T-helper 1 cell treated with Interleukin-12 subunit alpha and Interleukin-12 subunit beta and Interleukin-4 antibody, amounts not matched to agents 30 μg/mL and 1 μg/mL, for 36 hours (primary cell): ENCODE results near the gene ACTR8.

ENCODE experiments used
- H3K27ac Mint-ChIP-seq: one replicate; pipeline ENCODE4 v1.8.0; 2021; ENCODE audit warnings: mild to moderate bottlenecking, mixed read lengths
- H3K27me3 Mint-ChIP-seq: one replicate; pipeline ENCODE4 v1.8.0; 2021; ENCODE audit warnings: low read depth, mixed read lengths
- H3K36me3 Mint-ChIP-seq: one replicate; pipeline ENCODE4 v1.8.0; 2021; ENCODE audit warnings: low read depth, mixed read lengths
- H3K4me1 Mint-ChIP-seq: one replicate; pipeline ENCODE4 v1.8.0; 2021; ENCODE audit warnings: low read depth, mixed read lengths
- H3K4me3 Mint-ChIP-seq: one replicate; pipeline ENCODE4 v1.8.0; 2021; ENCODE audit warnings: mild to moderate bottlenecking, moderate library complexity, mixed read lengths
- H3K9me3 Mint-ChIP-seq: one replicate; pipeline ENCODE4 v1.8.0; 2021; ENCODE audit warnings: mixed read lengths

The ACTR8 gene

GRCh38 chr3:53887446-53887845 lies 5.5 kb upstream of the ACTR8 start:
- no peaks in the 10 kb centered on the region for H3K27me3 Mint-ChIP-seq
- H3K36me3 Mint-ChIP-seq: peaks cover 19% of the 10 kb centered on the region
- no peak overlapping the region for H3K4me3 Mint-ChIP-seq
- H3K27ac Mint-ChIP-seq: no peak overlapping the region
- no peaks in the 10 kb centered on the region for H3K9me3 Mint-ChIP-seq
- H3K4me1 Mint-ChIP-seq: peaks cover 46% of the 10 kb centered on the region

- no peaks in the 10 kb centered on the region for H3K27me3 Mint-ChIP-seq
- H3K36me3 Mint-ChIP-seq: peaks cover 19% of the 10 kb centered on the region
- no peaks in the 10 kb centered on the region for H3K9me3 Mint-ChIP-seq
- H3K27ac Mint-ChIP-seq: no peak overlapping the region
- H3K4me1 Mint-ChIP-seq: peaks cover 43% of the 10 kb centered on the region
- H3K4me3 Mint-ChIP-seq: no peak overlapping the region
These were observed 3.3 kb upstream of the ACTR8 start for GRCh38 chr3:53885239-53885638.

DNA sequence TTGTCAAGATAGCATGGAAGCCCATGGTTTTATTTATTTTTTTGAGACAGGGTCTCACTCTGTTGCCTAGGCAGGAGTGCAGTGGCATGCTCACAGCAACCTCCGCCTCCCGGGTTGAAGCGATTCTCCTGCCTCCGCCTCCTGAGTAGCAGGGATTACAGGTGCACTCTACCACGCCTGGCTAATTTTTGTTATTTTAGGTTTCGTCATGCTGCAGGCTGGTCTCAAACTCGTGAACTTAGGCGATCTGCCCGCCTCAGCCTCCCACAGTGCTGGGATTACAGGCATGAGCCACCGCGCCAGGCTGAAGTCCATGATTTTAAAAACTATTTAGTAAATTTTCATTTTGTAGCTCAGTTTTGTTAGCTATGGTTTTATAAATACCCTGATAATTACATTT lies 2.7 kb upstream of the ACTR8 start:
- H3K27ac Mint-ChIP-seq: no peak overlapping the region
- H3K9me3 Mint-ChIP-seq: no peaks in the 10 kb centered on the region
- H3K4me3 Mint-ChIP-seq: no peak overlapping the region
- peaks cover 44% of the 10 kb centered on the region for H3K4me1 Mint-ChIP-seq
- no peaks in the 10 kb centered on the region for H3K27me3 Mint-ChIP-seq
- H3K36me3 Mint-ChIP-seq: peaks cover 17% of the 10 kb centered on the region

GRCh38 chr3:53883008-53883407 lies 1.1 kb upstream of the ACTR8 start:
- Mint-ChIP-seq H3K4me1 (peaks cover 36% of the 10 kb centered on the region), H3K27ac (peak overlapping the region; percentile 99), H3K4me3 (peak overlapping the region; percentile 100)

DNA sequence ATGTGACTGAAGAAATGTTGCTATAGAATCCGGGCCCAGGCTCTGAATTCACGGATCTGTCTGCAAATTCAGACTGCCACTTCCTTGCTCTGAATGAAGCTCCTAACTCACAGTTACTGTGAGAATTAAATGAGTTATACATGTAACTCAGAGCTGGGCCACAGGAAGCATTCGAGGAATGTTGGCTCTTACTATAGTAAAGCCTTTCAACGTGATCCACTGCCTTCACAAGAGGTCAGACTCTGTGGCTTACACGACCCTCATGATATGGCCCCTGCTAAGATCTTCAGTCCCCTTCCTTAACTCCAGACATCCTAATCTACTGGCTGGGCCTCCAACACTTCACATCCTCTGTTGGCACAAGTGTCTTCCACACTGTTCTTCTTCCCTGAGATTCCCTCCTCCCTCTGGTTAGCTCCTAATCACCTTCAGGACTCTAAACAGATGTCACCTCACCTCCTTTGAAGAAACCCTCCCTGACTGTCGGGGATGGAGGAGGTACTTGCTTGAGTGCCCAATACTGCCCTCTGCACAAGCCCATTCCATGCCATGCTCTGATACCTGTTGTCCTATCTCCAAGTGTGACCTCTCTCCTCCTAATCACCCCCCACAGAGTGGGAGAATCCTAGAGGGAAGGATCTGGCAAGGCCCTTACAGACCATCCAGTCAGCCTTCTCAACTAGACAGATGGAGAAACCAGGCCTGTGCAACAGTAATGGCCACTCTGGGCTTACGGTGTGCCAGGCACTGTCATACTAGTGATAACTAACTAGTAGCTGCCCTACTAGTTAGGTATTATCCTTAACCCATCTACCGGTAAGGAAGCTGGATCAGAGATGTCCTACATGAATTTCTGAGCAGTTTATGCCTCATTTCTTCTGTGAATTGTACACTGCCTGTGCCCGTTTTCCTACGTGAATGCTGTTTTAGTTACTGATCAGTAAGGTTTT lies 1.3 kb downstream of the ACTR8 start:
- H3K36me3 Mint-ChIP-seq: peaks cover 30% of the 10 kb centered on the region

More at GRCh38 chr3:53883008-53883407, 1.1 kb upstream of the ACTR8 start:
- H3K36me3 Mint-ChIP-seq: peaks cover 15% of the 10 kb centered on the region
- H3K27me3 Mint-ChIP-seq: no peaks in the 10 kb centered on the region
- H3K9me3 Mint-ChIP-seq: no peaks in the 10 kb centered on the region

DNA sequence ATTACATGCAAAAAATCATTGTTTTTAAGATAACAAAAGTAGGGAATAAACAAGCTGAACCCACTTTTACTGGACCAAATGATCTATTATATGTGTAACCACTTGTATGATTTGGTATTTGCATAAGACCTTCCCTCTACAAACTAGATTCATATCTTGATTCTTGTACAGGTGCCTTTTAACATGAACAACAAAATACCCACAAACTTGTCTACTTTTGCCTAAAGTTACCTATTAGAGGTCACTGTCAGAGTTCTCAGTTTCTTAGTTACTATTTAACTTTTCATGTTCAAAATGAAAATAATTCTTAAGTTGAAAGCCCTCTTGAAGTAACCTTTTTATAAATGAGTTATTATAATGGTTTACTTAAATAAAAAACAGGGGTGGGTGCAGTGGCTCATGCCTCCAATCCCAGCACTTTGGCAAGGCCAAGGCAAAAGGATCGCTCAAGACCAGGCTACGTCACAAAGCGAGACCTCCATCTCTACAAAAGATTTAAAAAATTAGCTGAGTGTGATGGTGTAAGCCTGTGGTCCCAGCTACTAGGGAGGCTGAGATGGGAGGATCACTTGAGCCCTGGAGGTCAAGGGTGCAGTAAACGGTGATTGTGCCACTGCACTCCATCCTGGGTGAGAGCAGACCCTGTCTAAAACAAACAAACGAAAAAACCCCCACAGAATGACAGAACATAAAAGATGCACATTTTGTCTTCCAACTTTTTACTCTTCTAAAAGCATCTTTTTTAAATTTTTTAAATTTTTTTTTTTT lies 16.0 kb downstream of the ACTR8 start:
- peaks cover 34% of the 10 kb centered on the region for H3K36me3 Mint-ChIP-seq
- H3K4me1 Mint-ChIP-seq: no peaks in the 10 kb centered on the region
- H3K9me3 Mint-ChIP-seq: no peaks in the 10 kb centered on the region
- H3K27ac Mint-ChIP-seq: no peak overlapping the region
- H3K27me3 Mint-ChIP-seq: no peaks in the 10 kb centered on the region
- H3K4me3 Mint-ChIP-seq: no peak overlapping the region

More for the DNA sequence above, 1.3 kb downstream of the ACTR8 start:
- Mint-ChIP-seq H3K4me1 (peaks cover 29% of the 10 kb centered on the region), H3K27ac (peak overlapping the region; percentile 99), H3K9me3 (no peaks in the 10 kb centered on the region), H3K4me3 (peak overlapping the region; percentile 100), H3K27me3 (no peaks in the 10 kb centered on the region)

DNA sequence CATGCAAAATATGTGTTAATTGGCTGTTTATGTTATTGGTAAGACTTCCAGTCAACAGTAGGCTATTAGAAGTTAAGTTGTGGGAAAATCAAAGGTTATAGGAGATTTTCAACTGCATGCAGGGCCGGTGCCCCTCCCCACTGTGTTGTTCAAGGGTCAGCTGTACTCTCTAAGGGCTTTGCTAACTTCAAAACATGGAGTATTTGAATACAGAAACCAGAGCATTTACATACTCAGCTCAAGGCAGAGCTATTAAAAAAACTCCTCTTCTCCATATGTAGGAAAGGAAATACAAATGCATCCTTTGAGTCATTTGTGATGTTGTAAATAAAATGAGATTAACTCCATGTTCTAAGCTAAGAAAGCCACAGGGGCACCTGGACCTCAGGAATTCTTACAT lies 18.8 kb downstream of the ACTR8 start:
- H3K9me3 Mint-ChIP-seq: no peaks in the 10 kb centered on the region
- H3K27me3 Mint-ChIP-seq: no peaks in the 10 kb centered on the region
- H3K4me1 Mint-ChIP-seq: no peaks in the 10 kb centered on the region
- no peak overlapping the region for H3K4me3 Mint-ChIP-seq
- no peak overlapping the region for H3K27ac Mint-ChIP-seq
- peaks cover 27% of the 10 kb centered on the region for H3K36me3 Mint-ChIP-seq

GRCh38 chr3:53862241-53862640 lies 19.7 kb downstream of the ACTR8 start:
- Mint-ChIP-seq H3K4me3 (no peak overlapping the region), H3K27ac (no peak overlapping the region), H3K36me3 (peaks cover 21% of the 10 kb centered on the region), H3K27me3 (no peaks in the 10 kb centered on the region), H3K9me3 (no peaks in the 10 kb centered on the region), H3K4me1 (peaks cover 3% of the 10 kb centered on the region)

DNA sequence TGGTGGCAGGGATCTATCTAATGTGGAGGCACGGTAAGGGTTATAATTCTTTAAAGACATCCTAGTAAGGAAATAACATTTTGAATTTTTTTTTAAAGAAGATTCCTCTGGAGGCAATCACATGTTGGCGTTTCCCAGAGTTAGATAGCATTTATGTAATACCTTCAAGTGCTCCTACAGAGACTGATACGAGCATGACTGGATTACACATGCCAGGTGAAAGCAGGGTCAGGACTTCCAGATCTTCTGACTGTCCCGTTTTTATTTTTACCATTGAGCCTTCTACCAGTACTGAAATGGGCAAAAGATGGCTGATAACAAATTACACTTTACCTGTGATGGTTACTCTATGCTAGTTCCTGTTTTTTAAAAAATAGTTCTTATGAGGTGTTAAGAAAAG lies 21.8 kb downstream of the ACTR8 start:
- Mint-ChIP-seq H3K4me3 (no peak overlapping the region), H3K36me3 (peaks cover 19% of the 10 kb centered on the region), H3K27ac (no peak overlapping the region), H3K4me1 (peaks cover 4% of the 10 kb centered on the region), H3K27me3 (no peaks in the 10 kb centered on the region), H3K9me3 (no peaks in the 10 kb centered on the region)

GRCh38 chr3:53859178-53859577 lies 22.8 kb downstream of the ACTR8 start:
- H3K27ac Mint-ChIP-seq: no peak overlapping the region
- no peak overlapping the region for H3K4me3 Mint-ChIP-seq
- H3K36me3 Mint-ChIP-seq: peaks cover 13% of the 10 kb centered on the region
- H3K27me3 Mint-ChIP-seq: no peaks in the 10 kb centered on the region
- H3K4me1 Mint-ChIP-seq: peaks cover 4% of the 10 kb centered on the region
- no peaks in the 10 kb centered on the region for H3K9me3 Mint-ChIP-seq

- no peaks in the 10 kb centered on the region for H3K9me3 Mint-ChIP-seq
- H3K4me1 Mint-ChIP-seq: peaks cover 4% of the 10 kb centered on the region
- peaks cover 13% of the 10 kb centered on the region for H3K36me3 Mint-ChIP-seq
- no peak overlapping the region for H3K4me3 Mint-ChIP-seq
- H3K27ac Mint-ChIP-seq: no peak overlapping the region
- no peaks in the 10 kb centered on the region for H3K27me3 Mint-ChIP-seq
These were observed 23.7 kb downstream of the ACTR8 start for GRCh38 chr3:53858096-53858741.

DNA sequence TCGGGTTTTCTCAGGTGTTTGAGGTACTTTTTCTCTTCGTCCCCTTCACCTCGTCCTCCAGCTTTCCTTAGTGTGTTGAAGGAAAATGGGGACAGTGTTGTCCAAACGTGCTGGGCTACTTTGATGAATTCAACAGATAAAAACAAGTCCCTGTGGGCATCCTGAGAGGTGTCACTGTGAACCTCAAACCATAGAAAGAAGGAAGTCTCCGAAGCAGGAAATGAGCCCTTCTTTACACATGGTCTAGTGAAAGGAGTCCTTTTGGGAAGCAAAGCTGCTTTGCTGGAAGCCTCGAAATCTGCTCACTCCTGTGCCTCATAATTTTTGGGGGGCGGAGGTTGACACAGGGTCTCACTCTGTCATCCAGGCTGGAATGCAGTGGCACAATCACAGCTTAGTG lies 25.0 kb downstream of the ACTR8 start:
- Mint-ChIP-seq H3K4me1 (peaks cover 4% of the 10 kb centered on the region), H3K4me3 (no peak overlapping the region), H3K36me3 (peaks cover 8% of the 10 kb centered on the region), H3K9me3 (no peaks in the 10 kb centered on the region), H3K27ac (no peak overlapping the region), H3K27me3 (no peaks in the 10 kb centered on the region)

GRCh38 chr3:53850895-53851294 lies 31.1 kb downstream of the ACTR8 start:
- Mint-ChIP-seq H3K27ac (no peak overlapping the region), H3K4me1 (no peaks in the 10 kb centered on the region), H3K9me3 (no peaks in the 10 kb centered on the region), H3K27me3 (peaks cover 35% of the 10 kb centered on the region), H3K4me3 (no peak overlapping the region), H3K36me3 (no peaks in the 10 kb centered on the region)

GRCh38 chr3:53849916-53850315 lies 32.0 kb downstream of the ACTR8 start:
- H3K4me1 Mint-ChIP-seq: no peaks in the 10 kb centered on the region
- peaks cover 44% of the 10 kb centered on the region for H3K27me3 Mint-ChIP-seq
- H3K4me3 Mint-ChIP-seq: no peak overlapping the region
- H3K36me3 Mint-ChIP-seq: no peaks in the 10 kb centered on the region
- H3K27ac Mint-ChIP-seq: no peak overlapping the region
- H3K9me3 Mint-ChIP-seq: no peaks in the 10 kb centered on the region
